A673 (cell line): Measurements from ENCODE around the gene CCDC171.

ENCODE experiments used
- CTCF ChIP-seq: fragments of 300-800, 200-600 bp; sonication (generic); conservative IDR thresholded peaks from 2 replicates; pipeline ENCODE4 v1.5.1; 2017; ENCODE audit warnings: low read depth, mild to moderate bottlenecking, antibody characterized with exemption, low read length, moderate library complexity, mixed read lengths
- EZH2 ChIP-seq: fragments of 200-600 bp; sonication (generic); IDR thresholded peaks from 2 replicates; pipeline ENCODE4 v1.6.1; 2017; ENCODE audit warnings: borderline replicate concordance, low read depth, mild to moderate bottlenecking, mixed read lengths, antibody characterized with exemption, low read length; ENCODE audit not compliant: poor library complexity, severe bottlenecking

GRCh38 chr9:15592317-15592716 is 39.5 kb downstream of the CCDC171 start:
- TF ChIP-seq EZH2: no peak
- TF ChIP-seq CTCF: no peak
